ENCODE results near the gene TRIM8.

DNA sequence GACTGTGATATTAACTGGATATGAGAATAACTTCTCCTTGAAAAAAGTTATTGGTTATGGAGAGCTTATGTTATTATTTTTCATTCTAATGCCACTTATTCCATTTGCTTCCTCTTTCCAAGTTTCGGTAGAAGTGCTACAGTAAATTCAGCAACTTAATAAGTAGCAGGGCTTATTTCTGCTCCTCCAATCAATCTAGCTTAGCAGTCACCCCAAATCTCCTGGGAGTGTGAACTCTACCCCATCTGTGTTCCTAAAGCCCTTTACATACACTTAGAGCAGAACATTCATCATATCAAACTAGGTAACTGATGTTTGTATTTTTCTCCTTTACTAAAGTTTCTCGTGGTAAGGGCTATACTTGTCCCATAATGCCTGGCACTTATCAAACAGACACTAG, 61.3 kb downstream of the TRIM8 start:
- TF ChIP-seq, protein P1, sequence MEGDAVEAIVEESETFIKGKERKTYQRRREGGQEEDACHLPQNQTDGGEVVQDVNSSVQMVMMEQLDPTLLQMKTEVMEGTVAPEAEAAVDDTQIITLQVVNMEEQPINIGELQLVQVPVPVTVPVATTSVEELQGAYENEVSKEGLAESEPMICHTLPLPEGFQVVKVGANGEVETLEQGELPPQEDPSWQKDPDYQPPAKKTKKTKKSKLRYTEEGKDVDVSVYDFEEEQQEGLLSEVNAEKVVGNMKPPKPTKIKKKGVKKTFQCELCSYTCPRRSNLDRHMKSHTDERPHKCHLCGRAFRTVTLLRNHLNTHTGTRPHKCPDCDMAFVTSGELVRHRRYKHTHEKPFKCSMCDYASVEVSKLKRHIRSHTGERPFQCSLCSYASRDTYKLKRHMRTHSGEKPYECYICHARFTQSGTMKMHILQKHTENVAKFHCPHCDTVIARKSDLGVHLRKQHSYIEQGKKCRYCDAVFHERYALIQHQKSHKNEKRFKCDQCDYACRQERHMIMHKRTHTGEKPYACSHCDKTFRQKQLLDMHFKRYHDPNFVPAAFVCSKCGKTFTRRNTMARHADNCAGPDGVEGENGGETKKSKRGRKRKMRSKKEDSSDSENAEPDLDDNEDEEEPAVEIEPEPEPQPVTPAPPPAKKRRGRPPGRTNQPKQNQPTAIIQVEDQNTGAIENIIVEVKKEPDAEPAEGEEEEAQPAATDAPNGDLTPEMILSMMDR (IDR thresholded peaks at IDR 0.05; ENCODE audit: insufficient read depth, low read length, poor library complexity, severe bottlenecking), result no peak
- no peak for TF ChIP-seq EZH2phosphoT487 (conservative IDR thresholded peaks at IDR 0.05; ENCODE audit: low read length)

Measured in SU-DHL-6 (cell line).